ENCODE measurements around the gene ZNF488.
"Not testable (repeated sequence)": the region's sequence is repeated elsewhere in the genome, so short reads cannot be mapped to it uniquely, and the experiment has no call there.

Gene ZNF488

DNA sequence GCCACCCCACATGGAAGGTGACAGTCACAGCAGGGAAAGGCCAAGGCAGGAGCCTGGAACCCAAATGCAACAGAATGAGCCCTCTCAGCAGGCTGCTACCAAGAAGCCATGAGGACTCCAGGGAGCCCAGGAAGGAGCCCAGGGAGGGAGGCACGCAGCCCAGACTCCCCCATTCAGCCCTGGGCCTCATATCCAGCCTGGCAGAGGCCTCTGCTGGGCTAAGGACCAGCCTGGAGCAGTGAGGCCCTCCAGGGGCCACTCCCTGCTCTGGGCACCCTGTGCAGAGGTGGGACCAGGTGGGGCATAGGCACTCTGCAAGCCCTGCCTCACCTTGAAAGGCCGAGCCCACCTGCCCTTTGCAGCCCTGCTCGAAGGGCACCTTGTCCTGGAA lies 25.8 kb upstream of the ZNF488 start:
- DNase-seq = no peak

DNA sequence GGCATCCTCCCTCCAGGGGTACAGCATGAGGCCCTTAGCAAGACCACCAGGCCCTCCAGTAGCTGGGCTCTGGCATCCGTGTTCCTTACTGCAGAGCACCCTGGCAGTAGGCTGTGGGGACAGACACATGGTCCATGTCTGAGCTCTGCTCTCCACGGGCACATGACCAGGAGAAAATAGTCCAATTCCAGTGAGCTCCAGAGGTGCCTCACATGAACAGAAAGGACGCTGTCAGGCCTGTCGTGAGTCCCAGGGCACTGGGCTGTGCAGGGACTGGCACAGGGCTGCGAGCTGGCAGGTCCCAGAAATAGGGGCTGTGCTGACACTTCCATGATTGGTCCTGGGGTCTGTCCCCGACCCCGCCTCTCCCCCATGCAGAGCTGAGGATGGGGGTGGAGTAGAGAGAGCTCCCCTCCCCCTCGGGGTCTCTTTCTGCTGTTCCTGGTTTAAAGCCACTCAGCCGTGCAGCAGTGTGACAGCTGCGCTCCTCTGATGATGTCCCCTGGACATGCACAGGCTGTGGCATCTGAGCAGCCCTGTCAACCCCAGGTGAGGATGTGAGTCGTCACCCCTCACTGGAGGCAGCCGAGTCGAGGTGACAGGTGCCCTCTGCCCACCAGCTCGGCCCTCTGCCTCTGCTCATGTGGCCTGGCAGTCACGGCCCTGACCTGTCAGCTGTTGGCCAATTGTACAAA lies 25.2 kb upstream of the ZNF488 start:
- no peak for DNase-seq

DNA sequence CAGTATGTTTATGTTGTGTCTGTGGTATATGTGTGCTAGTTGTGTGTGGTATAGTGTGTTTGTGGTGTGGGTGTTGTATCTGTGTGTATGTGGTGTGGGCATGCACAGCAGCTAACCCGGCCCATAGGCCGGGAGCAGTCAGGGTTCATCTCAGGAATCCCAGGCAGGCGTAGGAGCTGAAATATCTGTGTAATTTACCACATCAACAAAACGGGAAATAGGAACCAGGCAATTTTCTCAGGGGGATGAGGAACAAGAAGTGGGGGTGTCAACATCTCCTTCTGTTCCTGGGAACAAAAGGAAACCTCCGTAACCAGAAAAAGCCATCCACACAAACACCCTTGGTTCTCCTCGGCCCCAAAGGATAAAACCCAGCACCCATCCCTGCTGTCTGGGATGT lies 24.5 kb upstream of the ZNF488 start:
- no peak for DNase-seq

DNA sequence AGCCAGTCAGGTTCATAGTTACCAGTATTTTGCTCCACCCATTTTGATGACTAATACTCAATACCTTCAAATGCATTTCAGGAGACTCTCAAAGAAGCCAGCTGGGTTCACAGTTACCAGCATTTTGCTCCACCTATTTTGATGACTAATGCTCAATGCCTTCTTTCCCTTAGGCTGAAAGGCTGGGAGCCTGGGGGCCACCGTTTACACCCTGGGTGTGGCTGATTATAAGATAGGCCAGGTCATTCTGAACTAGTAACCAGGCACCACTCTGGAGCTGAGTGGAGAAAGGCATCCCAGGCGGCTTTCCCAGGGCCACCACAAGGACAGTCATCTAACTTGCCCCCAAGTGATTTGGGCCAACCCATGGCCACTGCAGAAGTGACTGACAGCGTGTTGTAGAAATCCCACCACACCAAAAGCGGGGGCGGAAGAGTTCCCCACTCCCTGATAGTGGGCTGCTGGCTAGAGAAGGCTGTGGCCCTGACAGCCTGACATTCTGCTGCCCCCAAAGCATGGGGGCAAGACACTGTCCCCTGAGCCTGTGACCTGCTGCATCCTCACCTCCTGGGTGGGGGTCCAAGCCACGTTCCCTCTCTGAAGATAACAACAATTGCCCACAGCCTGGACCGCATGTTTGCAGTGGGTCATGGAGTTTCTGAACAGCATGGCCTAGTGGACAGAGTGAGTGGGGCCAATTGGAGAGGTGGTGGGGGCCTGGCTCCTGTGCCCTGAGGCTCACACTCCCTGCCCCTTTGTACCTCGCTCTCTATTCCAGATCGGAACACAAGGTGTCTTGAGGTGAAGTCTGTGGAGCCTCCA lies 23.0 kb upstream of the ZNF488 start:
- DNase-seq = peak; percentile 81

DNA sequence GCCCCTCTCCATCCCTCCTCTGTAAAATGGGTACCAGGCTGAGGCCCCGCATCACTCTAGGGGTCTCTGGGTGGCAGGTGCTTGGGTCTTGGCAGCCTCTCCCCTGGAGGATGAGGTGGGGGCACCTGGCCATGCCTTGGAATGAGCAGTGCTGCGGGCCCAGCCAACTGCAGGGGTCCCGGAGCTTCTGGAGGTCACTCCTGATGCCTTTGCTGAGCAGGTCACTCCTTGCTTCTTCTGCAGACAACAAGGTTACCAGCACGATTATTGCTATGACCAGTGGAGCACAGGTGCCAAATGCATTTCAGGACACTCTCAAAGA lies 22.4 kb upstream of the ZNF488 start:
- no peak for DNase-seq

DNA sequence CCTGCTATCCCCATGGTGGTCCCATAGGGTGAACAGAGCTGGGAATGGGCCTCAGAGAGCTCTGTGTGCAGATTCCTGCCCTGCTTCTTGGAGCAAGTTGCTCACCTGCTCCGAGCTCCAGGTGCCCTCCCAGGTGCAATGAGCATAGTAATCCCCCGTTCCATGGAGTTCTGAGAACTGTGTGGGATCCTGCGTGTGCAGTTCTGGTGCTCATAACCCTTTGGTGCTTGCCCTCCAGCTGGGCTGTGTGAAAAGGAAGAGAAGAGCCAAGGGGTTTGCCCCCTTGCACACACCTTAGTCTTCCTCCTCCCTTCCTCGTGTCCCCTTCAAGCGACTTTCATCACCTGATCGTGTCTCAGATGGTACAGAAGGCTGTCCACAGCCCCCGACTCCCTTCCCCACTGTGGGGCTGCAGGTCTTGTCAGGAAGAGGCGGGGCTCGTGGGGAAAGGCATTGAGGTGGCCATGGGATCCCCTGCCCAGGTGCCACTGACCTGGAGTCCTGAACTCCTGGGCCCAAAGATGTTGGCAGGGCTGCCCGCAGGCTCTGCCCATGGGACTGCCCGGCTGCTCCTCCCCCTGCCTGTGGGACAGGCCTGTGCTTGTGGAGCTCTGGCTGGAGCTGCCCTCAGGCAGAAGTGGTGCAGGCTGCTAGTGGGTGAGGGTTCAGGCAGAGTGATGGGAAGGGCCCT lies 21.9 kb upstream of the ZNF488 start:
- no peak for DNase-seq

DNA sequence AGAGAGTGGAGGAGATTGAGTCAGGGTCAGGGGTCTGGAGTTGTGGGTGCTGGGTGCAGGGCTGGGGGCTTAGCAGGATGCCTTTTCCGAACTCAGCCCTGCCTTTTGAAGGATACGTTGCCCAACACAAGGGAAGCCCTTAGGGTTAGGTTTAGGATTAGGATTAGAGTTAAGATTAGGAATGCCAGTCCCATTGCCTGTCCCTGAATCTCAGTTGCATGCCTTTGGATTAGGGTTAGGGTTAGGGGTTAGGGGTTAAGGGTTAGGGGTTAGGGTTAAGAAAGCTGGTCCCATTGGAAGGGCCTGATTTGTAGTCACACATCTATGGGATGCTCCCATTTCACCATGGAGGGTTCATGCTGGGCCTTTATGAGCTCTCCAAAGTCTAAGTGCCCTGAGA lies 20.8 kb upstream of the ZNF488 start:
- no peak for DNase-seq

DNA sequence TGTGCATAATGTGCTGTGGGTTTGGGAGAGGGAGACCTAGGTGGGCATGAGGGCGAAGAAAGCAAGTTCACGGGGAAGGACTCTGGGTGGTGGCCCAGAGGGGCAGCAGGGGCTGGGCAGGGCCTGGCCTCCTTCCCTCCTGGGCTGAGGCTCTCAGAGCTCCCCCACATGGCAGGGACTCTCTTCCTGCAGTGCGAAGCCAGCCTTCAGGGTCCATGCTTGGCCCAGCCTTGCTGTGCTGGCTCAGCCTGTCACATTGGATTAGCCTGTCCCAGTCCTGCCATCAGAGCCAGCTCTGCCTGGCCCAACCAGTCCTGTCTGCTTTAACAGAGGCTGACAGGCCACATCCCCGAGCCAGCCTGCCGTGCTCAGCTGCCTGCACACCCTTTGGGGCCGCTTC lies 20.4 kb upstream of the ZNF488 start:
- no peak for DNase-seq

DNA sequence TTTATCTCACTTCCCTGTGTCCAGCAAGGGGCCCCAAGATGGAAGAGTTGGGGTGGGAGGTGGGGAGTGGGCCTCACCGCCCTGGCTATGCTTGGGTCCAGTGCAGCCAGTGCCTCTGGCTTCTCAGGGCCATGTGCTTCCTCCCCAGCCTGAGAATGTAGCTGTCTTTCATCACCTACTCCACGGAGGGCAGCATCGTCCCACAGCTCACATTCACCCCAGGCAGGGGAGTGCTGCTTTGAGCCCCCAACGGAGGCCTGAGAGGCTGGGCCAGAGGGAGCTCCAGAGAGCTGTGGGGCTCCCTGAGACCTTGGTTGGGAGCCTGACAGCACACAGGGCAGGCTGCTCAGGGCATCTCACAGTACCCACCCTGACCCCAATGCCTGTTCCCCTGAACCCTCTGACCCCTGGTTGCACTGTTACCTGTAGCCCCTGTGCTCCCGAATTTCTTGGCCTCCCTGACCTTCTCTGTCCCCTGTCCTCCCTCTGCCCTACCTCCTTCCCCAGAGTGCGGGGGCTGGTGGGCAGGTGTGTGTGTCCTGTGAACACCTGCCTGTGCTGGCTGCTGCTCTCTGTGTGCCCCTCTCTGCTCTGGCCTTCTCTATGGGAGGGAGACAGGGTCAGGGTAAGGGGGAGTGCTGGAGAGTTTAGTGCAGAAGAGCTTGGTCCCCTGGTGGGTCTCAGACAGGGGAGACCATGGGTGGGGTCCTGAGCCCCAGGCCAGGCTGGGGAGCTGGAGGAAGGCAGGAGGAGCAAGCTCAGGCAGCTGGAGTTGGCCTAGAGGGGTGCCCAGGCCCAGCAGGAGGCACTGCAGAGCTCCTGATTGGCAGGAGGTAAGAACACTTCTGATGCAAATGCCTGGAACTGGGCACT lies 19.6 kb upstream of the ZNF488 start:
- no peak for DNase-seq

DNA sequence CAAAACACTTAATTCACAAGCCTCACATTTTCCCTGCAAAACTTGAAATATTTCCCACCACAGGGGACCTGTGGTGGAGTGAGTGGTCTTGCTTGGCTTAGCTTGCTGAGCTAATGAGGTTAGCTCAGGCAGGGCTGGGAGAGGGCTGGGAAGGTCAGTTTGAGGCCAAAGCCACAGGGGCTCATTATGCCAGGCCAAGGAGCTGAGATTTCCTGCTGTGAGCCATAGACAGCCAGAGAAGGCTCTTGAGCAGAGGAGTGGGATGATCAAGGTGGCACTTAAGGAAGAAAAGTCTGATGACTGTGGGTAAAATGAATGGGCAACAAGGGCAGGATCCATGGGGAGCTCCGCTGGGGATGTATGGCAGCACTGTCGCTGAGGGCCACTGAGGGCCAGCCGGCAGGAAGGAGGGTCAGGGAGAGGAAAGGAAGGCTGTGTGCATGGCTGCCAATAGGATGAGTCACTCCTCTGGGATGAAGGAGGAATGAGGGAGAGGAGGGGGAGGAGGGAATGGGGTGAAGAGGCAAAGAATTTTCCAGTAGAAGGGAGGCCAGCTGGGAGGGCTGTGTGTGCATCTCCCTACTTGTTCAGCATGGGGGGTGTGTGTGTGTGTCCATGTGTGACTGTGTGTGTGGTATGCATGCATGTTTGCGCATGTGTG lies 18.7 kb upstream of the ZNF488 start:
- peak; percentile 80 for DNase-seq

DNA sequence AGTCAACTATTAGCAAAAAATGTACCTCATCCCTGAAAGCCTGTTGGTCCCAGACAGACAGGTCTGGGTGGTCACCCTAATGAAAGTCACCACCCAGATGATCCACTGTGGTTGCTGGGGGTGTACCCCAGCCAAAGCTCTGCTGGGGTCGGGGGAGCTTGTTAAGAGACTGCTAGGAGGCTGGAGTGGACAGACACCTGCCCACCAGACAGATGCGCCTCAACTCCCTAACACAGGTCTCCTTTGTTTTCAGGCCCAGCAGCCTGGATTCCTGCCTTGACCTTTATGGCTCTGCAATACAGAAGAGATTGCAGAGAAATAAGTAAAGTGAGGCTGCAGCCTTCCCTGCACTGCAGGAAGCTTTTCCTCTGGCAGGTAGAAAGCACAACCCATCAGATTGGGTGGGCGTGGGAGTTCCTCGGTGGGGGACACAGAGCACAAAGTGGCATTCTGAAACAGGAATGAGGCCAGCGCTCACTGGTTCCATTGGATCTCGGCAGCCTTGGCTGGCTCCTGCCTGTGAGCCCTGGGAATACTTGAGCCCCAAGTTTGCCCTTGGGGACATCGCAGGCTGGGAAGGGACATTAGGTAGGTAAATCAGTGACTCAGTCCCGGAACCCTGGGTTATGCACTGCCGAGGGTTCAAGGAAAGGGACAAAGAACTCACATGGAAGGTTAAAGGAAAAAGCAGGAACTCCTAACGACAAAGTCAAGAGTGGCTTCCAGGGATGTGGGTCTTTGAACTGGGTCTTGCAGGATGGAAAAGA lies 18.0 kb upstream of the ZNF488 start:
- no peak for DNase-seq

DNA sequence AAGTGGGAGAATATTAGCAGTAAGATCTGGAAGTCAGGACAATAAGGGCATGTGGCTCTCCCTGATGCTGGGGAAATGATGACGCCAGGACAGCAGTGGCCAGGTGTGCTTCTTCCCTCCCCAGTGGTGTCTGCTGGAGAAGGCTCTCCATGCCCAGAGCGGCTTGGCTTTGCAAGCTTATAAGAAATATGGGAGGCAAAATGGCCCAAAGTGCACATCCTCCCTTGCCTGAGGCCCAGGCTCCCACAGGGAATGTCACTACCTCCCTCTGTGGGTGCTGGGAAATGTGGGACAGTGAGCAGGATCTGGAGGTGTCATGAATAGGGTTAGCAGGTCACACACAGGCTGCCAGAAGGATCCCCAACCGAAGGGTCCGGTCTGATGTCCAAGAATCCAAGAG lies 17.1 kb upstream of the ZNF488 start:
- DNase-seq = no peak

DNA sequence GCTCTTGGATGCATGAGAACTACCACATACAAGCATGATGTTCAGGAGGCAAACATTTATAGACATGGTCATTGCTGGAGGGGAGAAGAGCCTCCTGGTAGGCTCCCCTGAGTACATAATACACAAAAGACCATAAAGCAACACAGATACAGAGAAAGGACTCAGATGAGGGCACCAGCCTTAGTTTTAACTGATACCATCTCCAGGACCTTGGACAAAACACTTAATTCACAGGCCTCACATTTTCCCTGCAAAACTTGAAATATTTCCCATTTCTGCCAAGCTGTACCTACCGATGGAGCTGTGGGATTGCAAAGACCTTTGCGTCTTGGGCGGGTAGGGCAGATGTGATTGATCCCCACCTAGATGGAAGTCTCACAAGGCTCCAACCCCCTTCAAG lies 16.7 kb upstream of the ZNF488 start:
- DNase-seq = no peak

DNA sequence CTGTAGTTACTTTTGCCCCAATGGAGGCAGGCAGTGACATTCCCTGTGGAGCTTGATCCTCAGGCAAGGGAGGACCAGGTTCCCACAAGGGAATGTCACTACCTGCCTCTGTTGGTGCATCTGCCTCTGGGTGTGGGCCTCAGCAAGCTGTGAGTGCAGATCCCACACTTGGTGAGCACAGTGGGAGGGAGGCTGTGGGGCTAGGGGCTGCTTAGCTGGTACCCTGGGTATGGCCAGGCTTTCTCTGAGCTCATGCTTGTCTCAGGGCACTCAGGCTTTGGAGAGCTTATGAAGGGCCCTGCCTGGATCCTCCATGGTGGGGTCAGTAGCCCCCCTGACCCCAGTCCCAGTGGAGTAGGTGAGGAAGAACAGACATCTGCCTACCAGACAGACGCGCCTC lies 16.2 kb upstream of the ZNF488 start:
- DNase-seq = no peak

DNA sequence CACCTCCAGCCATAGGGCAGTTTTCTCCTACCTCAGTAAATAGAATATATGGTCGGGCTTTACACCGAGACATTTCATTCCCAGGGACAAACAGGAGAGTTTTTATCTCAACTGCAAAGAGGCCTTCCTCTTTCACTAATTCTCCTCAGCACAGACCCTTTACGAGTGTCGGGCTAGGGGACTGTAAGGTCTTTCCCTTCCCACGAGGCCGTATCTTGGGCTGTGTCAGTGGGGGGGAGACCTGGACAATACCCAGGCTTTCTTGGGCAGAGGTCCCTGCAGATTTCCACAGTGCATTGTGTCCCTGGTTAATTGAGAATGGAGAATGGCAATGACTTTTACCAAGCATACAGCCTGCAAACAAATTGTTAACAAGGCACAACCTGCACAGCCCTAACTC lies 13.2 kb upstream of the ZNF488 start:
- DNase-seq = no peak

DNA sequence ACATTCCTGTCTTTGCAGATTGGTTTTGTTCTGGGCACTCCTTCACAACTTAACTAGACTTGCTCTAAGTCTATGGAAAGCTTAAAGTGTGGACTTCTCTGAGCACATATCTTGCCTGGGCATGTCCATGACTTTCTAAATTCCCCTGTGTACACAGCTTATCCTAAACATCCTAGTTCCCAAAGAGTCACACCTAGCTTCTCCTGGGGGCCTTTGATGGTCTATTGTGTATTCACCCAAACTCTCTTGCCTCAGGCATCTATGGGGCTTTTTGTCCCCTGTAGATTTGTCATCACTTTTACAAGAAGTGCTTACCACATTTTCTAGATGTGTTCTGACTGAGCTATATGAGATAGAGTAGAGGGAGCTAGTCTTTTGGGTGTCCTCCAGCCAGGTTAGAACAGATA lies 12.2 kb upstream of the ZNF488 start:
- no peak for DNase-seq

DNA sequence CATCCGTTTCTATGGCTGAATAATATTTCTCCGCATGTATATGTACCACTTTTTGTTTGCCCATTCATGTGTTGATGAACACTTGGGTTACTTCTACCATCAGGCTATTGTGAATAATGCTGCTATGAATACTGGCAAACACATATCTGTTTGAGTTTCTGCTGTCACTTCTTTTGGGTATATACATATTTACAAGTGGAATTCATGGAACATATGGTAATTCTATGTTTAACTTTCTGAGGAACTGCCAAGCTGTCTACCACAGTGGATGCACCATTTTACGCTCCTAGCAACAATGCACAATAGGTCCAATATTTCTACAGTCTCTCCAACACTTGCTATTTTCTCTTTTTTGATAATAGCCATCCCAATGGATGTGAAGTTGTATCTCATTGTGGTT lies 5.5 kb upstream of the ZNF488 start:
- no peak for DNase-seq

DNA sequence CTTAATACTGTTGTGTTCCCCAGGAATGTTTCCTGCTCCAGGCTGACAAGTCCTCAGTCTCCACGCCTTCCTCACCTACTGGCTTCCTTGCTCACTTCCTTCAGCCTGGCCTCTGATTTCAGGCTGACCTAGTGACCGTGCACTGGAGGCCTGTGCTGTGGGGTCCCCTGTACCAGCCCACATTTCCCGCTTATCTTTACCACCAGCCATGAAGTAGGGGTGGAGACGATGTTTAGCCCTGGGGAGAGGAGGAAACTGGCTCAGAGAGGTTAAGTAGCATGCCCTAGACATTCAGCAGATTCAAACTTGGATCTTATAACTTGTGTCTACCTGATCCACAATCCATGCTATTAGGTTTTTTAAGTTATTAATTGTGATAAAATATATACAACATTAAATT lies 4.8 kb upstream of the ZNF488 start:
- DNase-seq = no peak

DNA sequence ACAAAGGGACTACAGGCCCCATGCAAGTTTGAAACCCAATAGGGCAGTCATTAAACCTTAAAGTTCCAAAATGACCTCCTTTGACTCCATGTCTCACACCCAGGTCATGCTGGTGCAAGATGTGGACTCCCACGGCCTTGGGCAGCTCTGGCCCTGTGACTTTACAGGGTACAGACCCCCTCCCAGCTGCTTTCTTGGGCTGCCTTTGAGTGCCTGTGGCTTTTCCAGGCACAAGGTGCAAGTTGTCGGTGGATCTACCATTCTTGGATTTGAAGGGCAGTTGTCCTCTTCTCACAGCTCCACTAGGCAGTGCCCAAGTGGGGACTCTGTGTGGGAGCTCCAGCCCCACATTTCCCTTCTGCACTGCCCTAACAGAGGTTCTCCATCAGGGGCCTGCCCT lies 2.0 kb upstream of the ZNF488 start:
- not testable (repeated sequence) for DNase-seq

DNA sequence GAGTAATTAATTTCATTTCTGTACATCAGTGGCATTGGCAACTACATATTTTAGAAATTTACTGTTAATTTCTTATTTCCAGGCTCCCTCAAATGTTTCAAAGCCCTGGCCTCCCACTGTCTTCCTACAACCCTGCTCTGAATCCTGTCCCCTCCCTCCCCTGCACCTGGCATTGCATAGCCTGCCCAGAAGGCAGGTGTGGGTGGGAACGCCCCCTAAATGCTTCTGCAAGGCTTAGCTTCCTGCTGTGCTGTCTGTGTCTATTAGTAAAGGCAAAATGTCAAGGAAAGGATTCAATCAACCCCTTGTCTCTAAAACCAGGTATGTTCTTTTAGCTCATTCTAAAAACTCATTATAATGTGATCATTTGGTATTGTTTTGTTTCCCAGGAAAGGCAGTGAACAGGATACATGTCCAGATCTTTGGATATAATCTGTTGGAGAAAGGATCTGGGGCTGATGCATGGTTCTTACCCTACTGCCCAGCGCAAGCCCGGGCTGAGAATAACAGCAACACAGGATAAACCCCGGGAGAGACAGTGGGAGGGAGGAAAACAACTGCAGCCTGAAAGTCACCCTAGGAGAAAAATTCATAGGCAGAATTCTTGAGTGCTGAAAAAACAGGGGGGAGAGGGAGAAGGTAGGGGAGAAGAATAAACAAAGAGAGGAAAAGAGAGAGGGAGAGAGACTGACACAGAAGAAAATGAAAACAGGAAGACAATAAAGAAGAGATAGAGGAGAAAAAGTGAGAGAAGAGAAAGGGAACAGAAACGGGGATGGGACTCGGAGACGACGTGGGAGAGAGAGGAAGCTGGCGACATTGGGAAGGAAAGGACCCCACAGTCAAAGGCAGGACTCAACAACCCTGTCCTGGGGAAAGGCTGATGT lies 589 bp downstream of the ZNF488 start:
- no peak for DNase-seq

Data from kidney glomerular epithelial cell (primary cell).